Right atrium auricular region (tissue), 2 donors: ENCODE measurements around the gene GLUD1. TPM values are rescaled to one million over a fixed set of nuclear protein-coding genes. Genes with fewer than 3 reads are reported as not detected.
"Not testable (repeated sequence)": the region's sequence is repeated elsewhere in the genome, so short reads cannot be mapped to it uniquely, and the experiment has no call there.

Experiments
- DNase-seq: peaks from one replicate; pipeline ENCODE4 v3.0.0-alpha.2; 2019; ENCODE audit warnings: low spot score
- H3K27ac ChIP-seq, 2 donors: fragments of 200-600 bp; sonication (generic); 1 replicate in 1 of 2; 2 replicates in 1 of 2; pipeline ENCODE4 v1.5.1; 2016 to 2019
- H3K27me3 ChIP-seq, 2 donors: fragments of 200-600 bp; sonication (generic); one replicate each; pipeline versions ENCODE4 v1.5.1 to v1.6.0; 2017 to 2019
- H3K36me3 ChIP-seq: fragments of 200-600 bp; sonication (generic); one replicate; pipeline ENCODE4 v1.5.1; 2016
- H3K4me1 ChIP-seq, 2 donors: fragments of 200-600 bp; sonication (generic); one replicate each; pipeline versions ENCODE4 v1.5.1 to v1.6.0; 2017 to 2019
- H3K4me3 ChIP-seq, 2 donors: fragments of 200-600 bp; sonication (generic); 1 replicate in 1 of 2; 2 replicates in 1 of 2; pipeline ENCODE4 v1.5.1; 2017 to 2019; ENCODE audit warnings: mild to moderate bottlenecking in 1 of 2, moderate library complexity in 1 of 2
- H3K9me3 ChIP-seq, 2 donors: fragments of 200-600 bp; sonication (generic); one replicate each; pipeline ENCODE4 v1.5.1; 2019
- CTCF ChIP-seq, 2 donors: fragments of 200-600 bp; sonication (generic); IDR thresholded peaks; one replicate each; pipeline ENCODE4 v1.5.1; 2019; ENCODE audit warnings: antibody characterized with exemption in 2 of 2
- total RNA-seq, 2 donors: library from RNA; depleted of rRNA; stranded (reverse); fragments of >200 nt; gene quantifications; one replicate each; pipeline ENCODE4 v1.1.0, GENCODE V29; 2016

The GLUD1 gene
- total RNA-seq, 2 donors from 2014 or later = 88.6 TPM

GRCh38 chr10:87080621-87081020 is 14.0 kb downstream of the GLUD1 start:
- peaks cover 0 to 12% of the 10 kb centered on the region in 2 donors for H3K4me1 ChIP-seq
- not testable (repeated sequence) for H3K27ac ChIP-seq, H3K36me3 ChIP-seq, H3K27me3 ChIP-seq, H3K4me3 ChIP-seq, H3K9me3 ChIP-seq, DNase-seq

- Histone ChIP-seq H3K27me3 (no peaks in the 10 kb centered on the region), H3K4me1 (peaks cover 0 to 6% of the 10 kb centered on the region in 2 donors), H3K27ac (no peak overlapping the region), H3K9me3 (no peaks in the 10 kb centered on the region), H3K4me3 (no peak overlapping the region), H3K36me3 (no peaks in the 10 kb centered on the region)
- DNase-seq = no peak
- TF ChIP-seq CTCF (IDR thresholded peaks at IDR 0.05) = no peak
Observed at GRCh38 chr10:87079106-87079836, 15.4 kb downstream of the GLUD1 start.

GRCh38 chr10:87076421-87076820 is 18.2 kb downstream of the GLUD1 start:
- not testable (repeated sequence) for H3K27me3 ChIP-seq, H3K4me1 ChIP-seq, DNase-seq, H3K4me3 ChIP-seq, H3K27ac ChIP-seq, H3K9me3 ChIP-seq
- H3K36me3 ChIP-seq = peaks cover 16% of the 10 kb centered on the region

GRCh38 chr10:87072449-87072848 is 22.2 kb downstream of the GLUD1 start:
- no peak for TF ChIP-seq CTCF (IDR thresholded peaks at IDR 0.05)
- Histone ChIP-seq H3K4me3 (no peak overlapping the region), H3K27ac (no peak overlapping the region), H3K36me3 (peaks cover 41% of the 10 kb centered on the region), H3K4me1 (no peaks in the 10 kb centered on the region), H3K27me3 (no peaks in the 10 kb centered on the region), H3K9me3 (no peaks in the 10 kb centered on the region)
- no peak for DNase-seq

- Histone ChIP-seq H3K27ac (no peak overlapping the region), H3K27me3 (no peaks in the 10 kb centered on the region), H3K4me1 (no peaks in the 10 kb centered on the region), H3K4me3 (no peak overlapping the region), H3K9me3 (no peaks in the 10 kb centered on the region), H3K36me3 (peaks cover 71% of the 10 kb centered on the region)
- no peak for DNase-seq
- TF ChIP-seq CTCF (IDR thresholded peaks at IDR 0.05) = no peak
Observed at GRCh38 chr10:87068281-87068680, 26.4 kb downstream of the GLUD1 start.

- Histone ChIP-seq H3K9me3 (no peaks in the 10 kb centered on the region), H3K36me3 (peaks cover 74% of the 10 kb centered on the region), H3K27ac (no peak overlapping the region), H3K4me1 (no peaks in the 10 kb centered on the region), H3K27me3 (no peaks in the 10 kb centered on the region), H3K4me3 (no peak overlapping the region)
- no peak for DNase-seq
- no peak for TF ChIP-seq CTCF (IDR thresholded peaks at IDR 0.05)
Observed at GRCh38 chr10:87066865-87067264, 27.8 kb downstream of the GLUD1 start.

GRCh38 chr10:87066178-87066577 is 28.5 kb downstream of the GLUD1 start:
- no peak for DNase-seq
- no peak for TF ChIP-seq CTCF (IDR thresholded peaks at IDR 0.05)
- H3K27me3 ChIP-seq = no peaks in the 10 kb centered on the region
- H3K4me3 ChIP-seq = no peak overlapping the region
- no peaks in the 10 kb centered on the region for H3K4me1 ChIP-seq
- peaks cover 81% of the 10 kb centered on the region for H3K36me3 ChIP-seq
- no peak overlapping the region for H3K27ac ChIP-seq
- no peaks in the 10 kb centered on the region for H3K9me3 ChIP-seq
